OCI-LY3 (cell line): Measurements from ENCODE around the gene PNLDC1.

Experiments
- CTCF ChIP-seq: fragments of 200-600, 300-600 bp; sonication (generic); IDR thresholded peaks from 2 replicates; pipeline ENCODE4 v1.5.1; 2014; ENCODE audit warnings: antibody characterized with exemption, low read length, low read depth
- EZH2phosphoT487 ChIP-seq: fragments of 200-600 bp; shearing (Covaris generic); IDR thresholded peaks from 2 replicates; pipeline ENCODE4 v1.6.1; 2018; ENCODE audit warnings: antibody characterized with exemption, mixed run types, low read depth

- no peak for TF ChIP-seq CTCF
- no peak for TF ChIP-seq EZH2phosphoT487
Measured at GRCh38 chr6:159819932-159820640, 20.0 kb downstream of the PNLDC1 start.
